Transverse colon (tissue), 4 donors: ENCODE measurements around the gene ZNF521.

ENCODE experiments used
- CTCF ChIP-seq, 5 experiments: fragments of 200-600 bp in 3 of 5; fragments of 450-650 bp in 2 of 5; sonication (generic) in 3 of 5; IDR thresholded peaks; 1 replicate in 2 of 5; 2 replicates in 3 of 5; pipeline ENCODE4 v1.5.1; 2016 to 2017; ENCODE audit warnings: antibody characterized with exemption in 5 of 5, inconsistent platforms in 3 of 5, mild to moderate bottlenecking in 2 of 5, moderate library complexity in 1 of 5
- POLR2AphosphoS5 ChIP-seq, 3 donors: sonication (generic); formaldehyde crosslinking; IDR thresholded peaks; one replicate each; pipeline ENCODE4 v1.6.1; 2016; ENCODE audit warnings: antibody characterized with exemption in 3 of 3

DNA sequence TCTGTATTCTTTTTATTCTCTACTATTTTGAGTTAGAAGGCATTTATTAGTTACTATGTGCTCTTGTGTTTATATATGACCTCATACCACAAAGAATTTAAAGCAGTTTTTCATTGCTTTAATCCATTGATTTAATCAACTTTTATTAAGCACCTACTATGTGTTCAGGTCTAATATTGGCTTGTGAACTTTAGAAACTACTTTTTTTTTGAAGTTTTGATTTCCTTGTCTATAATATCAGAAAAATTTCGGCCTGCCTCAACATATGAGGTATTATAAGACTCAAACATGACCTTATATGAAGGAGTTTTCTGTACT, 117.7 kb downstream of the ZNF521 start:
- TF ChIP-seq POLR2AphosphoS5 (IDR thresholded peaks at IDR 0.05) (no peak), CTCF (IDR thresholded peaks at IDR 0.05) (no peak)
